ENCODE measurements around the gene RBM33. TPM values are rescaled to one million over a fixed set of nuclear protein-coding genes. Genes with fewer than 3 reads are reported as not detected.

Gene RBM33
- total RNA-seq, 1 donor from 2014 or later: 79.4 TPM

GRCh38 chr7:155787171-155787851 is 142.8 kb downstream of the RBM33 start:
- Mint-ChIP-seq H3K27ac (no peak overlapping the region), H3K4me3 (ENCODE audit: low read depth) (peak overlapping the region; percentile 49), H3K4me1 (ENCODE audit: low read depth) (peaks cover 2% of the 10 kb centered on the region), H3K36me3 (ENCODE audit: insufficient read depth) (peaks cover 5% of the 10 kb centered on the region), H3K9me3 (ENCODE audit: low read depth) (no peaks in the 10 kb centered on the region), H3K27me3 (peaks cover 22% of the 10 kb centered on the region)
- no peak for TF ChIP-seq CTCF (IDR thresholded peaks at IDR 0.05; ENCODE audit: unreplicated experiment)
- DNase-seq (ENCODE audit: low spot score, unreplicated experiment): no peak

GRCh38 chr7:155788616-155789000 is 144.1 kb downstream of the RBM33 start:
- H3K4me1 Mint-ChIP-seq (ENCODE audit: low read depth): peaks cover 2% of the 10 kb centered on the region

GRCh38 chr7:155789001-155789725 is 144.7 kb downstream of the RBM33 start:
- Mint-ChIP-seq H3K4me1 (ENCODE audit: low read depth) (peaks cover 2% of the 10 kb centered on the region), H3K27ac (no peak overlapping the region), H3K27me3 (peaks cover 22% of the 10 kb centered on the region), H3K36me3 (ENCODE audit: insufficient read depth) (peaks cover 5% of the 10 kb centered on the region), H3K9me3 (ENCODE audit: low read depth) (no peaks in the 10 kb centered on the region), H3K4me3 (ENCODE audit: low read depth) (peak overlapping the region; percentile 10)
- DNase-seq (ENCODE audit: low spot score, unreplicated experiment): no peak
- TF ChIP-seq CTCF (IDR thresholded peaks at IDR 0.05; ENCODE audit: unreplicated experiment): no peak

More at GRCh38 chr7:155788616-155789000, 144.1 kb downstream of the RBM33 start:
- Mint-ChIP-seq H3K36me3 (ENCODE audit: insufficient read depth) (peaks cover 5% of the 10 kb centered on the region), H3K9me3 (ENCODE audit: low read depth) (no peaks in the 10 kb centered on the region), H3K27me3 (peaks cover 22% of the 10 kb centered on the region), H3K4me3 (ENCODE audit: low read depth) (no peak overlapping the region), H3K27ac (no peak overlapping the region)
- no peak for DNase-seq (ENCODE audit: low spot score, unreplicated experiment)
- no peak for TF ChIP-seq CTCF (IDR thresholded peaks at IDR 0.05; ENCODE audit: unreplicated experiment)

- Mint-ChIP-seq H3K36me3 (ENCODE audit: insufficient read depth) (peaks cover 3% of the 10 kb centered on the region), H3K27ac (no peak overlapping the region), H3K4me1 (ENCODE audit: low read depth) (peaks cover 2% of the 10 kb centered on the region), H3K27me3 (peaks cover 21% of the 10 kb centered on the region), H3K9me3 (ENCODE audit: low read depth) (no peaks in the 10 kb centered on the region), H3K4me3 (ENCODE audit: low read depth) (no peak overlapping the region)
- no peak for DNase-seq (ENCODE audit: low spot score, unreplicated experiment)
- no peak for TF ChIP-seq CTCF (IDR thresholded peaks at IDR 0.05; ENCODE audit: unreplicated experiment)
Measured at GRCh38 chr7:155790666-155791065, 146.2 kb downstream of the RBM33 start.

- peak overlapping the region; percentile 93 for H3K27ac Mint-ChIP-seq
- peaks cover 16% of the 10 kb centered on the region for H3K27me3 Mint-ChIP-seq
- no peaks in the 10 kb centered on the region for H3K9me3 Mint-ChIP-seq (ENCODE audit: low read depth)
- TF ChIP-seq CTCF (IDR thresholded peaks at IDR 0.05; ENCODE audit: unreplicated experiment): no peak
- peaks cover 2% of the 10 kb centered on the region for H3K4me1 Mint-ChIP-seq (ENCODE audit: low read depth)
- DNase-seq (ENCODE audit: low spot score, unreplicated experiment): no peak
- H3K36me3 Mint-ChIP-seq (ENCODE audit: insufficient read depth): no peaks in the 10 kb centered on the region
- H3K4me3 Mint-ChIP-seq (ENCODE audit: low read depth): no peak overlapping the region
Measured at GRCh38 chr7:155791214-155791737, 146.8 kb downstream of the RBM33 start.
